ENCODE measurements around the gene PRDM16. TPM values are rescaled to one million over a fixed set of nuclear protein-coding genes. Genes with fewer than 3 reads are reported as not detected.
A peak's percentile ranks its signal among the peaks of the same experiment; 100 is the strongest.

Gene PRDM16
- total RNA-seq, 1 experiment from 2014 or later: not detected

DNA sequence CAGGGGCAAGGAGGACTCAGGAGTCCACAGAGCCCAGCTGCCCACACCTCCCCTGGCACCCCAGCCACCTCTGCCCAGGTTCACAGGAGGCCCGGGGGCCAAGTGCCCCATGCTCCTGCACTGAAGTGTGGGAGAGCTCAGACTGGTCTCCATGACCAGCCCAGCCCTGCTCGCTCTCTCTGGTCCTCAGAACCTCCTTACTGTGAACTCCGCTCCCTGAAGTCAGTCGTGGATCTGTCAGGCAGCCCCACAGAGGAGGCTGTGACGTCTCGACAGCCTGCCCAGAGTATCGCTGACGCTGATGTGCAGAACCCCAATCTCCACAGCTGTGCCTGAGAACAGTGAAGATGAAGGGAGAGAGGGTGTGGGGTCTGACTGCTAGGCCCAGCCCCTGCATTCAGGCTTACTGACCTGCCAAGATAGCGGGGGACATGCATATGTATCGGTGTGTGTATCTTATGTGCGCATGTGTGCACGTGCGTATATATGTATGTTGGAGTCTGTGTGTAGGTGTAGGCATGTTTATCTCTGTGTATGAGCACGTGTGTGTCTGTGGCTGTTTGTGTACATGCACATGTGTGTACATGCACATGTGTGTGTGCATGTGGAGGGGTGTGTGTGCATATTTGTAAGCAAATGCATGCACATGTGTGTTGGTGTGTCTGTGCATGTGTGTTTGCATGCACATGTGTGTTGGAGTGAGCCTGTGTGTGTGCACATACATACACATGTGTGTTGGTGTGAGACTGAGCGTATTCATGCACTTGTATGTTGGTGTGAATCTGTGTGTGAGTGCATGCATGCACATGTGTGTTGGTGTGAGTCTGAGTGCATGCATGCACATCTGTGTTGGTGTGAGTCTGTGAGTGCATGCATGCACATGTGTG, 267.0 kb downstream of the PRDM16 start:
- DNase-seq (ENCODE audit: low read depth): no peak

DNA sequence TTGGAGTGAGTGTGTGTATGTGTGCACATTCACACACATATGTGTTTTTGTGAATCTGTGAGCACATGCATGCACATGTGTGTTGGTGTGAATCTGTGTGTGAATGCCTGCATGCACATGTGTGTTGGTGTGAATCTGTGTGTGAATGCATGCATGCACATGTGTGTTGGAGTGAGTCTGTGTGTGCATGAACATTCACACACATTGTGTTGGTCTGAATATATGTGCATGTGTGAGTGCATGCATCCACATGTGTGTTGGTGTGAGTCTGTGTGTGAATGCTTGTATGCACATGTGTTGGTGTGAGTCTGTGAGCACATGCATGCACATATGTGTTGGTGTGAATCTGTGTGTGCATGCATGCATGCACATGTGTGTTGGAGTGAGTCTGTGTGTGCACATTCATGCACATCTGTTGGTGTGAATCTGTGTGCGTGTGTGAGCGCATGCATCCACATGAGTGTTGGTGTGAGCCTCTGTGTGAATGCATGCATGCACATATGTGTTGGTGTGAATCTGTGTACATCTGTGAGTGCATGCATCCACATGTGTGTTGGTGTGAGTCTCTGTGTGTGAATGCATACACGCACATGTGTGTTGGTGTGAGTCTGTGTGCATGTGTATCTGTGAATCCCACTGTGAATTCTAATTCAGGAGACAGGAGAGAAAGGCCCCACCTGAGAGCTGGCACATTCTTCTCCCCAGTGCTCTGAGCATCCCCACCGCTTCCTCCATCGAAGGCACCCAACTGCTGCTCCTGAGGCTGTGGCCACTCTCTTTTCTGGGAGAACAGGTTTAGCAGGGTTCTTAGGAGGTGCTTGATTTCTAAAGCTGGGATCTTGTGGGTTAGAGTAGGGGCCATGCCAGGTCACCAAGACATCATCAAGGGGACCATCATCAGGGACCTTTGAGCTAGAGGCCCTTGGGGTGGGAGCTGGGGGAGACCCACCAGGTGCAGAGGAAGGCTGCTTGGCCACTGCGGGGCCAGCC, 267.9 kb downstream of the PRDM16 start:
- DNase-seq (ENCODE audit: low read depth): no peak

DNA sequence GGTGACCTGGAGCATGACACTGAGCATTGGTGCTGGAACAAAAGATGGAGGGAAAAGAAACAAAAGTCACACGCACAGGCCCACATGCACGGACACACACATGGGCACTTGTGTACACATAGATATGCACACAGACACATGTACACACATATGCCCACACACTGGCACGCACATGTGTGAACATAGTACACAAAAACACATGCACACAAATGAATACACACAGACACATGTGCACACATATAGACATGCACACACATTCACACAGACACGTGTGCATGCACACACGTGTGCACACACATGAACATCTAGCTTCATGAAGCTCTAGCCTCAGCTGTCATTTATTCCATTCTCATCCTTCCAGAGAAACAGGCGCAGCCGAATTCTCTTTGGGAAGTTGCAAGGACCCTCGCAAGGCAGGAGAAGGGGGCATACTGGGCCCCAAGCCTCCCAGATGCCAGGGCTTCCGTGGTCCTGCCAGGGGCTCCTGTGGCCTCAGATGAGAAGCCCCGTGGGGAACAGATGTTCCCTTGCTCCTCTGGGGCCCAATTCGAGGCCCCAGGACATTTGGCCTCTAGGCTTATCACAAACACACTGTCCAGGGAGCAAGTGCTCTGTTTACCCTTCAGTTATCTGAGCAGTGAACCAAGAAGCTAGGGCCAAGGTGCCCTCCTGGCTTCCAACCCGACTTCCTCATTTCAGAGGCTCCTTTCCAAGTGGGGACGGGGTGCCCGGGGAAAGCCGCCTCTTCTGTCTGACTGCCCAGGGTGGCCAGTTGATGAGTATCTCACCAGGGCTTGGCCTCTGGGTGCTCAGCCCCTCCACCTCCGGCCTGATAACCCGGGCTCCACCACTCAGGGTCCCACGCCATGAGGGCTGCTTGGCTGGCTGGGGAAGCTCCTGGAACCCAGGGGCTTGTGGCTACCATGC, 269.1 kb downstream of the PRDM16 start:
- DNase-seq (ENCODE audit: low read depth): no peak

DNA sequence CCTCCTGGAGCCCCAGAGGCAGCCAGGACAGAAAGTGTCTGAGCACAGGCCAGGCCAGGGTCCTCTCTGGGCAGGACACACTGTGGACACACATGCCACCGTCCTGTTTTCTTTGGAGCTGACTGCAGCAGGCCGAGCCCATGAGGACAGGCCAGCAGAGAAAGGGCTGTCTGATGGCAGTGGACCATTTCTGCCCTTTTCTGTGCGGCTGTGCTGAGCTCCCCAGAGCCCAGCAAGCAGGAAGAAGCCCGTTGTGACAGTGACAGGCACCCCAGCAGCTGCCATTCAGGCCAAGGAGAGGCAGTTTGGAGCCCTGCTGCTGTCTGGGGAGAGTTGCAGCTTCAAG, 269.7 kb downstream of the PRDM16 start:
- no peak for DNase-seq (ENCODE audit: low read depth)

DNA sequence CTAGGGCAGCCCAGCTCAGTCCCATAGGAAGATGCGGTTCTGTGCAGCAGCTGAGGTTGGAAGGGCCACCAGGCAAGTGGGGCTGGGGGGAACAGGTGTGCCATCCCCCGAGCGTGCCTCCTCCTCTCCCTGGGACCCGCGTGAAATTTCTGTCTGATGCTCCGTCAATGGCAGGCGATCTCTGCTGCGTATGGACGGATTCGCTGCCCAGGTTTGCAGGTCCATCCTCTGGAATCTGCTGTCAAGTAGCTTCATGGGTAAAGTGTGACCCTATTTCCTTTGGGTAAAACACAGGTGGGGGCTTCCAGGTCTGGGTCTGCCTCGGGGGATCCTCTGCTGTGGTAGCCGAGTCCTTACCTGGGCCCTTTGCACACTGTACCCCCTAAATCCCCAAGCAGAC, 270.9 kb downstream of the PRDM16 start:
- DNase-seq (ENCODE audit: low read depth): no peak

DNA sequence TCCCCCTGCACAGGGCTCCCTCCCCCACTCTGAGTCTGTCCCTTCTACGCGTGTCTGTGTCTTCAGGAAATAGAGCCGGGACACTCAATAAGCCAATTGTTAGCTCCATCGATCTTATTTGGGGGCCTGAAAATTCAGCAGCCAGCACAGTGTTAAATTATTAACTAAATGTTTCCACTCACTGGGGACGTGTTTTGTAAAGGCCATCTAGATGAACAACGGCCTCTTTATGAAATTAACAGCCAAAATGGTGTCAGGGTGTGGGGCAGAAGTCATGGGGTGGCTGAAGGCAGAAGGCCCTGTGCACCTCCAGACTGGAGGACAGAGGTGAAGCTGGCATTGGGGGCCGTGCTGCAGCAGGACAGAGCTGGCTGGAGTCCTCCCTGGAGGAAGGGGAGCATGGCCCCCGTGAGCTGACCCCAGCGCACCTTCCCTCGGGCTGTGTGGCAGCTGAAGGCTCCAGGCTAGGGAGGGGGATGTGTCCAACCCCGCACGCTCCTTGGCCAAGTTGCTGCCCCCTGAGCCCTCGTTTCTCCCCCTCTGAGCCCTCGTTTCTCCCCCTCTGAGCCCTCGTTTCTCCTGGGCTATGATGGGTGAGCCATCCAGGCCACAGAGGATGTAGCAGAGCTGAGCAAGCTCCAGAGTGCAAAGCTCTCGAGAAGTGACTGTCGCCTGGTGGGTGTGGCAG, 271.7 kb downstream of the PRDM16 start:
- DNase-seq (ENCODE audit: low read depth): no peak

DNA sequence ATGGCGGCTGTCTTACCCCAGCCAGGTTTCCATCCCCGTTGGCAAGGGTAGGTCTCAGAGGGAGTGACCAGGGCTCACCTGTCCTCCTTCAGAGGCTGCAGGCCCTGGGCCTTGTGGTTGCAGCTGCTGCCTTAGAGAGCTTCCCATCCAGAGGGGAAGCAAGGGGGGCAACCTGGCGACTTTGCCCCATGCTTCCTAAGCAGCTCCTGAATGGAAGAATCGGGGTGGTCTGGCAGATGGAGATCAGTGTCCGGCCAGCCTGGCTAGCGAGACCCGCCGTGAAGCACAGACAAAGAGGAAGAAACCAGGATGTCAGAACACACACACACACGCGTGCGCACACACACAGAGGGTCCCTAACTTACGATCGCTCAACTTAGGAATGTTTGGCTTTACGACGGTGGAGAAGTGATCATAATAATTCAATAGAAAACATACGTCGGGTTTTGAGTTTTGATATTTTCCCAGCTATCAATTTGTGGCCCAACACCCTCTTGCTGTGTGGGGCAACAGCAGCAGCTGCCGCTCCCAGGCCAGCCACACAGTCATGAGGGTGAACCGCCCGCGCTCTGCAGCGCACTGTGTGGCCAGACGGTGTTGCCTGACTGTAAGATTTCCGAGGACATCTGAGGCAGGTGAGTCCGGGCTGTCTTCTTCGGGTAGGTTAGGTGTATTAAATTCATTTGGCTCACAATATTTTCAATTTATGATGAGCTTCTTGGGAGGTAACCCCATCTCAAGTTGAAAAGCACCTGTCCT, 272.4 kb downstream of the PRDM16 start:
- DNase-seq (ENCODE audit: low read depth): no peak

DNA sequence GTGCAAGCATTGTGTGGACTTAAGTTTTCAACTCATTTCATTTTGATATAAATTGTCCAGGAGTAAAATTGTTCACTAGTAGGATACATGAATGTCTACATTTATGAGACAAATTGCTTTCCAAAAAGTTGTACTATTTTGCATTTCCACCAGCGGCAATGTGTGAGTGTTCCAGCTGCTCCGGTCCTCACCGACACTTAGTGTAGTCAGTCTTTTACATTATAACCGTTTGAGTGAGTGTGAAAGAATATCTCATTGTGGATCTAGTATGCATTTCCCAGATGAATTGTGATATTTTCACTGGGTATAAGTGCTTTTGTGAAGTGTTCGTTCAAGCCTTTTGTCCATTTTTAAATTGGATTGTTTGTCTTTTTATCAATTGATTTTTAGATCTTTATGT, 274.0 kb downstream of the PRDM16 start:
- no peak for DNase-seq (ENCODE audit: low read depth)

DNA sequence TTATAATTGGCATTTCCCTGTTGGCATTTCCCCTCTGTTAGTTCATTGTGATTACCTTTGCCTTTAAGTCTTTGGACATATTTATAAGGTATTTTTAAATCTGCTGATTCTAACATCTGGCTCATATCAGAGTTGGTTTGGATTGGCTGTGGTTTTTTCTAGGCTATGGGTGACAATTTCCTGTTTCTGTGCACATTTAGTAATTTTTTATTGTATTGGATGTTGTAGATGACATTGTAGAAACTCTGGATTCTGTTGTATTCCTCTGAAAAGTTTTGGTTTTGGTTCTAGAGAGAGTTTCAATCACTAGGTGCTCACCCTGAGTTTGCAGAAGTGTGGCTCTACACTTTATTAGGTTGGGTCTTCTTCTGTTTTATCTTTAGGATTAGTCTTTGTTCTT, 275.4 kb downstream of the PRDM16 start:
- no peak for DNase-seq (ENCODE audit: low read depth)

DNA sequence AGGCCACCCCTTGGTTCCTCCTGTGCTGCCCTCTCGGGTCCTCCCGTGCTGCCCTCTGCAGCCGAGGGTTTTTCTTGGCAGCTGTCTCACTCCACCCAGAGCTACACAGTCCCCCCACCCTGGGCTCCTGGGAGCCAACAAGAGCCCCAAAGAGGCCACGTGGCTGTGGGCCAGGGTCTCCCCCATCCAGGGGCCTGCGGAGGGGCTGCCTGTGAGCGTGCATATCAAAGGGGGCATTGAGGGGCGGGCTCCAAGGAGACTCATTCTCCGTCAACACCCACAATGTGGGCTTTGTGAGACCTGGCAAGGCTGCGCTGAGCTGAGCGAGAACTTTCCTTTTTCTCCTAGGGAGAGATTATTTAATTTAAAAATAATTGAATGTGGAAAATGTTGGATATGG, 276.8 kb downstream of the PRDM16 start:
- no peak for DNase-seq (ENCODE audit: low read depth)

DNA sequence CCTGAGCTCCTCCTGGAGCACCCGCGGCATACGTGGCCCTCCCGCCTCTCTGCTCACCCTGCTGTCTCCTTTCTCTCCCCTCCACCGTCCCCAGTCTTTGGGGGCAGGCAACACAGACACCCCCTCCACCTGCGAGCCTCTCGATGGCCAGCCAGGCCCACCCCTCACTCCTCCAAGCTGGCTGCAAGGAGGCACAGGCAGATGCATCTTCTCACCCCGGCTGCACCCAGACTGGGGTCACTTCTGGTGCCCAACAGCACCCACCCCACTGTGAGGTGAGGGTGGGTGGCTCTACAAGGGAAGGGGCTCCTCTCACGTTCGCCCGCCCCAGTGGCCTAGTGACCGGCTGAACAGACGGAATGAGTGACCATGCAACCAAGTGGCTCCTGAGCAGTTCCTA, 277.5 kb downstream of the PRDM16 start:
- no peak for DNase-seq (ENCODE audit: low read depth)

DNA sequence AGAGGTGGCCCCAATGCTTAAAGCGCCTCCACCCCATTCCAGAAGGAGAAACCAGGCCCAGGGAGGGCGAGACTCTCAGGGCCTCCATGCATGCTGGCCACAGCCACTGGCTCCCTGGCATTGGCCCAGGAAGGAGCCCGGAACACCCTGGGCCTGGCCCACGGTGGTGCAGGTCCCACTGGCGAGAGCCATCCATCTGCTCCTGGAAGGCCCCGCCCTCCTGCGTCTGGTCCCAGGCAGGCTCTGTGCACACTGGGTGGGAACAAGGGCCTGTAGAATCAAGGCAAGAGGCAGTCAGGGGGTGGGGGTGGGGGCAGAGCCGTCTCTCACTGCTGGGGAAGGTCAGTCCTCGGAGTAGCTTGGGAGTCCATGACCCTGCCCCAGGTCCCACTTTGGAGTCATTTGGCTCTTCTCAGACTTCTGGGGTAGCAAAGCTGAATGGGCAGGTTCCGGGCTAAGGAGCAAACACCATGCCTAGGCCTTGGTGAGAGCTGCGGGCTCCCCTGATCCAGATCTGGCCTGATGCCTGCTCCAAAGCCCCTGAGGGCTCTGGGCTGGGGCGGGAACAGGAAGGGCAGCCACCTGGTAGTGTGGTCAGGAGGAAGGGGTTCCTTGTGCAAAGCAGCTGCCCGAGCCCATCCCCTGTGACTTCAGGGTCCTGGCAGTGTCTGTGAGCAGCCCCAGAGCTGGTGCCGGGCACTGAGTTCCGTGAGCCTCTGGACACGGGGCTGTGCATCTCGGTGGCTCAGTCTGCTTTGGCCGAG, 278.4 kb downstream of the PRDM16 start:
- no peak for DNase-seq (ENCODE audit: low read depth)

DNA sequence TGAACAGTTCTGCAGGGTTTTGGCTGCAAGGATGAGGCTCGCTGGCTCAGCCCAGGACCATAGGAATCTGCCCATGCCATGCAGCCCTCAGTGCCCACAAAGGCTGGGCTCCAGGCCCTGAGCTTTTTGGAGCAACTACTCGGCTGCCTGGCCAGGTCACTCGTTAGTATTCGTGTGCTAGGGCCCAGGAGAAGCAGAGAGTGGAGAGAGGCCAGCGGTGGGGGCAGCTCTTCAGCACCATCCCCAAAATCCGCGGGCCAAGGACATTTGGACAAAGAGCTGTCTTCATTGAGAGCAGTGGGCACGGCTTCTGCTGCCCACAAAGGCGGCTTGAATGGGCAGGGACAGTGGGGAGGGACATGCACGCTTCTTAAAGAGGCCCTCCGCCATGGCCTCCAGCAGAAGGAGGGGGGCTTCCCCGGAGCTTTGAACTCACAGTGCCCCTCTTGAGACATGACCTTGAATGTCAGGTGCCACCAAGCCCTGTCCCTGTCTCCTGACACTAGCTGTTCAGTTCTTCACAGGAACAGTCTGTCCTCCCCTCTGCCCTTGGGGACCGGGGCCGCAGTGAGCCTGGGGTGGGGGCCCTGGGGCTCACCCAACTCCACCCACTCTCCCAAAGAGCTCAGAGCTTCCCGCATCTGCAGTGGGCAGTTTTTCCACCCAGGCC, 279.3 kb downstream of the PRDM16 start:
- no peak for DNase-seq (ENCODE audit: low read depth)

DNA sequence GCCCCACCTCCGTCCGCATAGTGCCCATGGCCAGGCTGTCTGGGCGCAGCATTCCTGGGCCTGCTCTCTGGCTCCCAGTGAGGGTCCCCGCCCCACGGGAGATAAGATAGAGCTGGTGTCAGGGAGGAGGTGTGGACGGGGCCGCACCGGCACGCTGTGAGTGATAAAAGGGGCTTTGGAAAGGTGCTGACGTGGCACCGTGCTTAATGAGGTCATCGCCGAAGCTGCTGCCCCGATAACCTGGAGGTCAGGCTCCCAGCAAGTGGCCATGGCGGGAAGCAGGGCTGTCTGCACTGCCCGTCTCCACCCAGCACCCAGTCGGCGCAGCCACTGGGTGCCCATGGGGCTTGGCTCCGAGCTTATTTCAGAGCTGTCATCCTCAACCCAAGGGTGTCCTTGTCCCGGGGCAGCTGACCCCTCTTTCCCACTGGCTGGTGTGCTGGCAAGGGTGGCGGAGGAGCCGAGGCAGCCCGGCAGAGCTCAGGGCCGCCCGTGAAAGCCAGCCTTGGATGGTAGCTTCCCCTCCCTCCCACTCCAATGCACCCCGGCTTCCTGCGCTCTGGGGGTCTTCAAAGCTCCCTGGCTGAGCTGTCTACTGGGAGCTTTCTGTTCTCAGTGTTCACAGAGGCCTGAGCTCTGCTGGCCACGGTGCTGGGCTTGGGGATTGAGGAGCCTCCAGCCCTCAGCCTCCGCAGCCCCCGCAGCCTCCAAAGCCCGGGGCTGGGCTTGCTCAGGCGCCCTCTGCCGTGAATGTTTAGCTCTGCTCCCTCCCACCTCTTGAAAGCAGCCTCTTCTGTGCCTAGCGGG, 280.4 kb downstream of the PRDM16 start:
- DNase-seq (ENCODE audit: low read depth): no peak

DNA sequence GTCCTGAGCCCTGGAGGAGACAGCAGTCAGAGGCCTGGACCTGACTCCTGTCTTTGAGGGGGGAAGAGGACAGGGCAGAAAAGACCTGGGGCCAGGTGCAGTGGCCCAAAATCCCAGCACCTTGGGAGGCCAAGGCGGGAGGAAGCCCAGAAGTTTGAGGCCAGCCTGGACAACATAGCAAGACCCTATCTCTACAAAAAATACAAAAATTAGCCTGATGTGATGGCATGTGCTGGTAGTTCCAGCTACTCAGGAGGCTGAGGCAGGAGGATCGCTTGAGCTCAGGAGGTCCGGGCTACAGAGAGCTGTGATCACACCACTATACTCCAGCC, 280.9 kb downstream of the PRDM16 start:
- no peak for DNase-seq (ENCODE audit: low read depth)

DNA sequence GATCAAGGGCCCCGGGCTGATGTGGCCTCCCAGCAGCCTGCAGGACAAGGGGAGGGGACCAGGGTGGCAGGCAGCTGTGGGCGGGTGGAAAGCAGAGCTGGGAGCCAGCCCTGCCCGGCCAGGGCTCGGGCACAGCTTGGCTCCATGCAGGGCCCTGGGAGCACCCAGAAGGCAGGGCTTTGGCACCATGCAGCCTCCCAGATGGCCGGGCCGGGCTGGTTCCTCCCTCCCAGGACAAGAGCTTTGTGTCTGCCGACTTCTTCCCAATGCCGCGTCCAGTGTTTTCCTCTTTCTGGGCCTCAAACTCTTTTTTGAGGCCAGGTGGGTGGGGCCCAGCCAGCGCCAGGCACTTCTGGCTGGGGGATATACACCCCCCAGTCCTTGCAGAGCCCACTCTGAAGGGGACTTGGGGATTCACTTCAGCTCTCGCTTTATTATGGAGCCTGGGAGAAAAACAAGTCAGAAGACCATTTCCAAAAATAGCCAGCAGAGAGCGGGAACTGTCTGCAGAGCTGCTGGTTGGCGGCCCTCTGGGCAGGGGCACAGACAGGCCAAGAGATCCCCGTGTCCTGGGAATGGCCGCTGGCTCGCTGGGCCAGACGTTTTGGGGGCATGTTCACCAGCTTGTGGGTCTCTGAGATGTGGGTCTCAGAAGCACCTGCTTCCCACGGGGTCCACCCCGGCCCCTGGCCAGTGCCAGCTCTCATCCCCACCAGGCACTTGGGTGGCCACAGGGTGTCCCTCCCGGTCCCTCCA, 281.7 kb downstream of the PRDM16 start:
- DNase-seq (ENCODE audit: low read depth): peak; percentile 21
